Mesothelial cell of epicardium (in vitro differentiated cells): ENCODE data around the gene BLM. TPM values are rescaled to one million over a fixed set of nuclear protein-coding genes. Genes with fewer than 3 reads are reported as not detected.
"Not testable (repeated sequence)": the region's sequence is repeated elsewhere in the genome, so short reads cannot be mapped to it uniquely, and the experiment has no call there.

Source experiments
- DNase-seq, 2 experiments: peaks; one replicate each; pipeline ENCODE4 v3.0.0; 2021; ENCODE audit warnings: low spot score in 2 of 2; ENCODE audit not compliant: unreplicated experiment in 2 of 2
- H3K27ac Mint-ChIP-seq: 2 replicates; pipeline ENCODE4 v1.8.0; 2021; ENCODE audit warnings: mixed read lengths
- H3K27me3 Mint-ChIP-seq: 2 replicates; pipeline ENCODE4 v1.8.0; 2021; ENCODE audit warnings: low read depth, mixed read lengths
- H3K36me3 Mint-ChIP-seq: 2 replicates; pipeline ENCODE4 v1.8.0; 2021; ENCODE audit warnings: mixed read lengths
- H3K4me1 Mint-ChIP-seq: 2 replicates; pipeline ENCODE4 v1.8.0; 2021; ENCODE audit warnings: mixed read lengths
- H3K4me3 Mint-ChIP-seq: 2 replicates; pipeline ENCODE4 v1.8.0; 2021; ENCODE audit warnings: mild to moderate bottlenecking, moderate library complexity, mixed read lengths
- H3K9me3 Mint-ChIP-seq: 2 replicates; pipeline ENCODE4 v1.8.0; 2021; ENCODE audit warnings: mixed read lengths
- CTCF ChIP-seq: fragments of 200-600 bp; sonication (generic); IDR thresholded peaks from one replicate; pipeline ENCODE4 v1.5.0; 2021; ENCODE audit warnings: antibody characterized with exemption; ENCODE audit not compliant: unreplicated experiment
- total RNA-seq: library from RNA; stranded (reverse); gene quantifications from 3 replicates; pipeline ENCODE4 v1.2.1, GENCODE V29; 2021

BLM gene
- total RNA-seq, result 11.2 to 13.4 TPM (median 12.9 TPM) in 3 replicates

DNA sequence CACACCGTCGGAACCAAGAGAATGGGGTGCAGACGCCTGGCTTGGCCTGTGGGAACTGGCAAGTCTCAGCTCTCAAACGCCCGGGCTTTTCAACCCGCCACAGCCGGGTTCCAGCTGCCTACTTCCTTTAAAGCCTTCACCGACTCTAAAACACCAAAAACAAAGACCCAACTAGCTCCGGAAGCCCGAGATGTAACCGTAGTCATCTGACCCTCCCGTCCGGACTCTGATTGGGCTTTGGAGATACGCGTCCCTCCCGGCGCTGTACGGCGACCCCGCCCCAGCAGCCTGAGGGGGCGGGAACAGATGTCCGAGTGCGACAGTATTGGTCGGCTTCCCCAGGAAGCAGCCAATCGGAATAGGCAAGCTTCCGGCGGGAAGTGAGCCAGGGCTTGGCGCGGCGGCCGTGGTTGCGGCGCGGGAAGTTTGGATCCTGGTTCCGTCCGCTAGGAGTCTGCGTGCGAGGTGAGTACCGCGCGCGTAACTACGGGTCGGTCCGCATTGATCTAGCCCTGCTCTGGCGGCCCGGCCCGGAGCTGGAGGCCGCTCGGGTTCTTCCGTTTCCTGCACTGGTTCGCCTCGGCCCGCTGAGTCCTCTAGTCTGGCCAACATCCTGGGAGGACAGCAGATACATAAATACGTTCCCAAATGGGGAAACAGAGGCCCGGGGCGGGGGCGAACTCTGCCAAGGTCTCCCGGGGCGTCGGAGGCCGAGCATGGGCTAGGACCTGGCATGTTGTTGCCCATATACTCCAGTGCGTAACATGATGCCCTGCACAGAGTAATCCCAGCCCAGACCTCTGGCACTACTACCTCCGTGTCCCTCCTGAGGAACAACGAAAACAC, at the start of gene BLM:
BLM (plus strand) TSS at position 371 of the 846 bp plus-strand sequence. CDS start 30,047 bp downstream, outside the sequence.
- peaks cover 20% of the 10 kb centered on the region for H3K4me1 Mint-ChIP-seq
- DNase-seq, result peak; percentile 82 to 94
- peak within 1 kb of the TSS; percentile 98 for H3K4me3 Mint-ChIP-seq
- TF ChIP-seq CTCF, result no peak
- peaks cover 9% of the 10 kb centered on the region for H3K36me3 Mint-ChIP-seq
- no peaks in the 10 kb centered on the region for H3K27me3 Mint-ChIP-seq
- H3K9me3 Mint-ChIP-seq, result peaks cover 4% of the 10 kb centered on the region
- peak within 1 kb of the TSS; percentile 97 for H3K27ac Mint-ChIP-seq

- not testable (repeated sequence) for H3K27ac Mint-ChIP-seq, H3K9me3 Mint-ChIP-seq, H3K4me3 Mint-ChIP-seq, DNase-seq, H3K27me3 Mint-ChIP-seq, H3K36me3 Mint-ChIP-seq, H3K4me1 Mint-ChIP-seq
These were observed 49.3 kb upstream of the BLM start for GRCh38 chr15:90667755-90668345.

GRCh38 chr15:90670631-90671030, 46.5 kb upstream of the BLM start:
- H3K4me3 Mint-ChIP-seq, H3K36me3 Mint-ChIP-seq: not testable (repeated sequence)

DNA sequence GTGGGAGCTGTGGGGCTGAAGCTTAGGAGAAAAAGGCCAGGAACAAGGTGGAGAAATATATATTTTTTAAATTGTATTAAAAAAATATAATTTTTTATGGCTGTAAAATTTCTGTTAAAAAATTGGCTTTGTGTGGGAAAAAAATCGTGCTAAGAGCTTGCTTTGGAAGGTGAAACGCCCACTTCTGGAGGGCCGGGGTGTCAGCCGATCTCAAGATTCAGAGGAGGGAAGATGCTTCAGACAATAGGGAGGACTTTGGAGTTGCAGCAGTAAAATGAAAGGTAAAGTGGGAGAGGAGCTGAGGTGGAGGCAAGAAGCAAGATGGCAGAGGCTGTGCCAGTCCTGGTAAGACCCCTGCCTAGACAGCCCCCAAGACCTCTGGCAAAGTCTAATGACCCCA, 45.9 kb upstream of the BLM start:
- Mint-ChIP-seq H3K27me3 (no peaks in the 10 kb centered on the region), H3K36me3 (peaks cover 2% of the 10 kb centered on the region), H3K4me3 (no peak overlapping the region), H3K9me3 (no peaks in the 10 kb centered on the region), H3K27ac (no peak overlapping the region), H3K4me1 (peaks cover 2% of the 10 kb centered on the region)
- TF ChIP-seq CTCF, result no peak
- DNase-seq, result no peak

More at GRCh38 chr15:90670631-90671030, 46.5 kb upstream of the BLM start:
- not testable (repeated sequence) for DNase-seq, H3K4me1 Mint-ChIP-seq, H3K9me3 Mint-ChIP-seq, H3K27ac Mint-ChIP-seq, H3K27me3 Mint-ChIP-seq

- not testable (repeated sequence) for H3K27me3 Mint-ChIP-seq, H3K9me3 Mint-ChIP-seq, H3K4me1 Mint-ChIP-seq, DNase-seq, H3K27ac Mint-ChIP-seq, H3K4me3 Mint-ChIP-seq, H3K36me3 Mint-ChIP-seq
These were observed 43.8 kb upstream of the BLM start for GRCh38 chr15:90673357-90673756.

DNA sequence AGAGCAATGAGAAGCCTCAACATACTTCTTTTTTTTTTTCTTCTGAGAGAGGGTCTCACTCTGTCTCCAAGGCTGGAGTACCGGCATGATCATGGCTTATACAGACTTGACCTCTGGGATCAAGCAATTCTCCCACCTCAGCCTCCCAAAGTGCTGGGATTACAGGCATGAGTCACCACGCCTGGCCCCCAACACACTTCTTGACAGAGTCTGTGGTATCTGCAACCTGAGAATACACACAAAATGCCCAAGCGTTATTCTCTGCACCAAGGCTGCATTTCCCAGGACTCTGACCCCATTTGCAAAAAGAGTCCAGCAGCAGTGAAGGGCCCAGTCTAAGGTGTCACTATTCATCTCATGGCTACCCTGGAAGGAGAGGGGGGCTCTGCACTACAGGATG, 42.7 kb upstream of the BLM start:
- Mint-ChIP-seq H3K36me3 (peaks cover 5% of the 10 kb centered on the region), H3K27me3 (no peaks in the 10 kb centered on the region), H3K27ac (no peak overlapping the region), H3K4me1 (no peaks in the 10 kb centered on the region), H3K9me3 (peaks cover 4% of the 10 kb centered on the region), H3K4me3 (no peak overlapping the region)
- no peak for DNase-seq
- TF ChIP-seq CTCF, result no peak

DNA sequence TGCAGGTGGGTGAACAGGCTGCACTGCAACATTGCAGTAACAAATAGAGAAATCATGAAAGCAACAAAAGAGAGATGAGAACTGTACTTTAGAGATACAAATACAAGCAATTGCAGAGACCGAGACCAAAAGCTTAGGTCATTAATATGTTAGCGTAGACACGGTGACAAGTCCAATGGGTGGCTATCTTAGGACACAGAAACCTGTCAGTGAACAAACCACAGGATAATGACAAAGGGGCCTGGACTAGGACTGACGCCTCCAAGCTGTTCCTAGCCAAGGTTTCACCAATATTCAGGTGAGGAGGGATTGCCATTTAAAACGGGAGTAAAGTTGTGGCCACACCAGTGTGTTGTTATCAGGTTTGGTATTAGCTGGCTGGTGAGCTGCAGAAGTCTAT, 41.7 kb upstream of the BLM start:
- H3K27ac Mint-ChIP-seq, result no peak overlapping the region
- no peak for DNase-seq
- H3K36me3 Mint-ChIP-seq, result peaks cover 5% of the 10 kb centered on the region
- no peak overlapping the region for H3K4me3 Mint-ChIP-seq
- no peak for TF ChIP-seq CTCF
- peaks cover 4% of the 10 kb centered on the region for H3K9me3 Mint-ChIP-seq
- peaks cover 4% of the 10 kb centered on the region for H3K4me1 Mint-ChIP-seq
- H3K27me3 Mint-ChIP-seq, result no peaks in the 10 kb centered on the region
